AG09319 (cell line): ENCODE results near the gene FAM174C.

Source experiments
- DNase-seq: peaks from one replicate; pipeline ENCODE4 v3.0.0-alpha.2; 2010; ENCODE audit warnings: low read depth; ENCODE audit errors: extremely low read depth
- CTCF ChIP-seq: IDR thresholded peaks from 2 replicates; pipeline ENCODE4 v1.5.1; 2011; ENCODE audit warnings: low read depth, mild to moderate bottlenecking, inconsistent platforms, low read length, moderate library complexity

The FAM174C gene

GRCh38 chr19:1239420-1239795 lies 35.9 kb upstream of the FAM174C start:
- no peak for TF ChIP-seq CTCF

GRCh38 chr19:1239796-1240737 lies 35.3 kb upstream of the FAM174C start:
- peak; percentile 50 for TF ChIP-seq CTCF

More at GRCh38 chr19:1239420-1239795, 35.9 kb upstream of the FAM174C start:
- no peak for DNase-seq

GRCh38 chr19:1240925-1241324 lies 34.4 kb upstream of the FAM174C start:
- no peak for TF ChIP-seq CTCF
- DNase-seq = no peak

More at GRCh38 chr19:1239796-1240737, 35.3 kb upstream of the FAM174C start:
- peak; percentile 77 for DNase-seq

GRCh38 chr19:1241417-1242095 lies 33.8 kb upstream of the FAM174C start, which contains the start of gene ATP5F1D:
Gene ATP5F1D (plus strand): TSS chr19:1241751. CDS start chr19:1241851, 100 bp downstream.
- DNase-seq = peak; percentile 85
- no peak for TF ChIP-seq CTCF

- DNase-seq = peak; percentile 65
- peak; percentile 97 for TF ChIP-seq CTCF
These were observed 31.3 kb upstream of the FAM174C start for GRCh38 chr19:1243768-1244692.

GRCh38 chr19:1244693-1245451 lies 30.5 kb upstream of the FAM174C start:
- no peak for TF ChIP-seq CTCF
- DNase-seq = no peak
